HG02623 (cell line): Measurements from ENCODE around the gene RNF166.

Experiments
- ATAC-seq: cut with Tn5 transposase; IDR thresholded peaks from one replicate; pipeline ENCODE4 v1.9.1; 2021; ENCODE audit warnings: moderate library complexity; ENCODE audit not compliant: unreplicated experiment

The RNF166 gene

GRCh38 chr16:88724855-88725555, 18.8 kb upstream of the RNF166 start:
- ATAC-seq = no peak

GRCh38 chr16:88723911-88724310, 17.7 kb upstream of the RNF166 start:
- ATAC-seq = no peak

GRCh38 chr16:88723507-88723887, 17.3 kb upstream of the RNF166 start:
- ATAC-seq = no peak

GRCh38 chr16:88722784-88723506, 16.7 kb upstream of the RNF166 start:
- no peak for ATAC-seq

GRCh38 chr16:88721815-88722755, 15.9 kb upstream of the RNF166 start:
- no peak for ATAC-seq

- no peak for ATAC-seq
Observed at GRCh38 chr16:88721236-88721635, 15.0 kb upstream of the RNF166 start.

GRCh38 chr16:88720396-88720970, 14.3 kb upstream of the RNF166 start:
- no peak for ATAC-seq

- ATAC-seq = no peak
Observed at GRCh38 chr16:88719933-88720296, 13.7 kb upstream of the RNF166 start.

- no peak for ATAC-seq
Observed at GRCh38 chr16:88719267-88719932, 13.2 kb upstream of the RNF166 start.

- ATAC-seq = no peak
Observed at GRCh38 chr16:88718178-88718577, 12.0 kb upstream of the RNF166 start.

GRCh38 chr16:88716601-88717001, 10.4 kb upstream of the RNF166 start:
- no peak for ATAC-seq

- no peak for ATAC-seq
Observed at GRCh38 chr16:88716201-88716600, 10.0 kb upstream of the RNF166 start.

GRCh38 chr16:88715312-88716190, 9.3 kb upstream of the RNF166 start:
- no peak for ATAC-seq

- ATAC-seq = no peak
Observed at GRCh38 chr16:88714420-88715302, 8.5 kb upstream of the RNF166 start.

- no peak for ATAC-seq
Observed at GRCh38 chr16:88713568-88714419, 7.6 kb upstream of the RNF166 start.

GRCh38 chr16:88713054-88713453, 6.8 kb upstream of the RNF166 start:
- ATAC-seq = no peak

- ATAC-seq = no peak
Observed at GRCh38 chr16:88712362-88712979, 6.3 kb upstream of the RNF166 start.
